ENCODE results near the gene VIT.

Gene VIT

GRCh38 chr2:36771671-36772070 lies 75.2 kb downstream of the VIT start:
- no peak for FAIRE-seq
- TF ChIP-seq POU2F2 (IDR thresholded peaks at IDR 0.05; ENCODE audit: low read depth, low read length) = no peak
- no peak for TF ChIP-seq SPI1 (IDR thresholded peaks at IDR 0.05; ENCODE audit: low read depth, low read length)
- TF ChIP-seq PAX5 (IDR thresholded peaks at IDR 0.05; ENCODE audit: insufficient read depth, low read length, severe bottlenecking) = no peak
- no peak for TF ChIP-seq POLR2A (IDR thresholded peaks at IDR 0.05; ENCODE audit: low read depth, low read length)
- no peak for TF ChIP-seq POLR2AphosphoS5 (IDR thresholded peaks at IDR 0.05; ENCODE audit: low read depth, low read length)
- TF ChIP-seq TAF1 (IDR thresholded peaks at IDR 0.05; ENCODE audit: low read depth, low read length) = no peak

GRCh38 chr2:36773947-36774346 lies 77.4 kb downstream of the VIT start:
- DNase-seq (ENCODE audit: insufficient read length, low spot score) (no peak), FAIRE-seq (no peak)
- no peak for TF ChIP-seq POLR2AphosphoS5 (IDR thresholded peaks at IDR 0.05; ENCODE audit: low read depth, low read length)
- no peak for TF ChIP-seq POU2F2 (IDR thresholded peaks at IDR 0.05; ENCODE audit: low read depth, low read length)
- TF ChIP-seq PAX5 (IDR thresholded peaks at IDR 0.05; ENCODE audit: insufficient read depth, low read length, severe bottlenecking) = no peak
- no peak for TF ChIP-seq SPI1 (IDR thresholded peaks at IDR 0.05; ENCODE audit: low read depth, low read length)
- no peak for TF ChIP-seq TAF1 (IDR thresholded peaks at IDR 0.05; ENCODE audit: low read depth, low read length)
- TF ChIP-seq POLR2A (IDR thresholded peaks at IDR 0.05; ENCODE audit: low read depth, low read length) = no peak

More at GRCh38 chr2:36771671-36772070, 75.2 kb downstream of the VIT start:
- DNase-seq (ENCODE audit: insufficient read length, low spot score) = no peak

DNA sequence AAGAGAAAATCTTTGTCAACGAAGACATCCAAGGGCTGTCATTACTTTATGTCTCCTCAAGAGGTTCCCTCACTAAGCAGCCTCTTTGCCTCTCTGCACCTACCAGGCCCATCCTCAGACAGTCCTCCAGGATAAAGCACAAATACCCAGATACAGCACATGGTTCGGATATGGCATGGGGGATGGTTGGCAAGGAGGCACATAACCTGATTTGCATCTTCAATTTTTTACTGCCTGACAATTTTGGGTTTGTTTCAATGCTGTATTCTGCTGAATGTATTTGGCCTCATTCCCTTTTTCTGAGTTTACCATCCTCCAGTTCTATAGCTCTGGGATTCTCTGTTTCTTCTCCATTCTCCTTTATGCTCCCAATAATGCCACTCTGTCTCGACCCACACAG lies 78.8 kb downstream of the VIT start:
- TF ChIP-seq POLR2A (IDR thresholded peaks at IDR 0.05; ENCODE audit: low read depth, low read length) = no peak
- TF ChIP-seq POU2F2 (IDR thresholded peaks at IDR 0.05; ENCODE audit: low read depth, low read length) = no peak
- no peak for TF ChIP-seq POLR2AphosphoS5 (IDR thresholded peaks at IDR 0.05; ENCODE audit: low read depth, low read length)
- TF ChIP-seq TAF1 (IDR thresholded peaks at IDR 0.05; ENCODE audit: low read depth, low read length) = no peak
- TF ChIP-seq SPI1 (IDR thresholded peaks at IDR 0.05; ENCODE audit: low read depth, low read length) = no peak
- TF ChIP-seq PAX5 (IDR thresholded peaks at IDR 0.05; ENCODE audit: insufficient read depth, low read length, severe bottlenecking) = no peak
- DNase-seq (ENCODE audit: insufficient read length, low spot score) (no peak), FAIRE-seq (no peak)

DNA sequence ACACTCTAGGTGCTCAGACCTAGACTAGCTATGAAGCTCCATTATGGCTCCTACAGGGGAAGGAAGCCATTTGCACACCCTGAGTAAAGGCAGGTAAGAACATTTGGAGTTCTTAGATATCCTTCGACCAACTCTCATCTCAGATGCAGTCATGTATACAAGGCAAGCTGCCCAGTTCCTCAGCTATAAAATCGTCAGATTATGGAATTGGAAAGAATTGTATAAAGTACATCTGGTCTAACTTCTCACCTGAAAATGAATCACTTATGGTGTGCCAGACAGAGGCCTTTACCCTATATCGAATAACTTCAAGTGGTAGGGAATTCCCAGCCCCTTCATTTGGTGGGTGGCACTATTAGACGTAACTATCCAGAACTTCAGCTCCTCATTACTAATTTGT lies 79.3 kb downstream of the VIT start:
- no peak for TF ChIP-seq POLR2AphosphoS5 (IDR thresholded peaks at IDR 0.05; ENCODE audit: low read depth, low read length)
- TF ChIP-seq SPI1 (IDR thresholded peaks at IDR 0.05; ENCODE audit: low read depth, low read length) = no peak
- no peak for TF ChIP-seq PAX5 (IDR thresholded peaks at IDR 0.05; ENCODE audit: insufficient read depth, low read length, severe bottlenecking)
- no peak for TF ChIP-seq POLR2A (IDR thresholded peaks at IDR 0.05; ENCODE audit: low read depth, low read length)
- TF ChIP-seq TAF1 (IDR thresholded peaks at IDR 0.05; ENCODE audit: low read depth, low read length) = no peak
- TF ChIP-seq POU2F2 (IDR thresholded peaks at IDR 0.05; ENCODE audit: low read depth, low read length) = no peak
- FAIRE-seq (no peak), DNase-seq (ENCODE audit: insufficient read length, low spot score) (no peak)

- FAIRE-seq = no peak
Measured at GRCh38 chr2:36777272-36777671, 80.8 kb downstream of the VIT start.

GRCh38 chr2:36777788-36778187 lies 81.3 kb downstream of the VIT start:
- DNase-seq (ENCODE audit: insufficient read length, low spot score) (no peak), FAIRE-seq (no peak)
- TF ChIP-seq POLR2A (IDR thresholded peaks at IDR 0.05; ENCODE audit: low read depth, low read length) = no peak
- no peak for TF ChIP-seq TAF1 (IDR thresholded peaks at IDR 0.05; ENCODE audit: low read depth, low read length)
- TF ChIP-seq PAX5 (IDR thresholded peaks at IDR 0.05; ENCODE audit: insufficient read depth, low read length, severe bottlenecking) = no peak
- TF ChIP-seq POU2F2 (IDR thresholded peaks at IDR 0.05; ENCODE audit: low read depth, low read length) = no peak
- no peak for TF ChIP-seq POLR2AphosphoS5 (IDR thresholded peaks at IDR 0.05; ENCODE audit: low read depth, low read length)
- no peak for TF ChIP-seq SPI1 (IDR thresholded peaks at IDR 0.05; ENCODE audit: low read depth, low read length)

More at GRCh38 chr2:36777272-36777671, 80.8 kb downstream of the VIT start:
- TF ChIP-seq POU2F2 (IDR thresholded peaks at IDR 0.05; ENCODE audit: low read depth, low read length) (no peak), TAF1 (IDR thresholded peaks at IDR 0.05; ENCODE audit: low read depth, low read length) (no peak), POLR2A (IDR thresholded peaks at IDR 0.05; ENCODE audit: low read depth, low read length) (no peak), SPI1 (IDR thresholded peaks at IDR 0.05; ENCODE audit: low read depth, low read length) (no peak), PAX5 (IDR thresholded peaks at IDR 0.05; ENCODE audit: insufficient read depth, low read length, severe bottlenecking) (no peak), POLR2AphosphoS5 (IDR thresholded peaks at IDR 0.05; ENCODE audit: low read depth, low read length) (no peak)
- no peak for DNase-seq (ENCODE audit: insufficient read length, low spot score)

DNA sequence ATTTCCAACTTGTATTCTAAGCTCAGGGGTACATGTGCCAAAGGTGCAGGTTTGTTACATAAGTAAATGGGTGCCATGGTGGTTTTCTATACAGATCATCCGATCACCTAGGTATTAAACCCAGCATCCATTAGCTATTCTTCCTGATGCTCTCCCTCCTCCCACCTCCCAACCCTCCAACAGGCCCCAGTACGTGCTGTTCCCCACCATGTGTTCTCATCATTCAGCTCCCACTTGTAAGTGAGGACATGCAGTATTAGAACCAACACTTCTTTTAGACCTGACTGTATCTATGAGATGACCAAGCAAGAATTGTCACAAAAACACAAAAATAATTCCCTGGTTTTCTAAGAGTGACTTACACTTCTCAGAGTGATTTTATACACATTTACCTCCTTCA lies 83.0 kb downstream of the VIT start:
- FAIRE-seq (no peak), DNase-seq (ENCODE audit: insufficient read length, low spot score) (no peak)
- TF ChIP-seq PAX5 (IDR thresholded peaks at IDR 0.05; ENCODE audit: insufficient read depth, low read length, severe bottlenecking) = no peak
- TF ChIP-seq POLR2A (IDR thresholded peaks at IDR 0.05; ENCODE audit: low read depth, low read length) = no peak
- TF ChIP-seq POLR2AphosphoS5 (IDR thresholded peaks at IDR 0.05; ENCODE audit: low read depth, low read length) = no peak
- TF ChIP-seq POU2F2 (IDR thresholded peaks at IDR 0.05; ENCODE audit: low read depth, low read length) = no peak

- DNase-seq (ENCODE audit: insufficient read length, low spot score) (peak; percentile 32), FAIRE-seq (peak; percentile 63)
- no peak for TF ChIP-seq POLR2A (IDR thresholded peaks at IDR 0.05; ENCODE audit: low read depth, low read length)
- TF ChIP-seq POU2F2 (IDR thresholded peaks at IDR 0.05; ENCODE audit: low read depth, low read length) = no peak
- TF ChIP-seq TAF1 (IDR thresholded peaks at IDR 0.05; ENCODE audit: low read depth, low read length) = no peak
- TF ChIP-seq PAX5 (IDR thresholded peaks at IDR 0.05; ENCODE audit: insufficient read depth, low read length, severe bottlenecking) = no peak
- no peak for TF ChIP-seq POLR2AphosphoS5 (IDR thresholded peaks at IDR 0.05; ENCODE audit: low read depth, low read length)
- TF ChIP-seq SPI1 (IDR thresholded peaks at IDR 0.05; ENCODE audit: low read depth, low read length) = no peak
Measured at GRCh38 chr2:36780231-36780839, 83.8 kb downstream of the VIT start.

DNA sequence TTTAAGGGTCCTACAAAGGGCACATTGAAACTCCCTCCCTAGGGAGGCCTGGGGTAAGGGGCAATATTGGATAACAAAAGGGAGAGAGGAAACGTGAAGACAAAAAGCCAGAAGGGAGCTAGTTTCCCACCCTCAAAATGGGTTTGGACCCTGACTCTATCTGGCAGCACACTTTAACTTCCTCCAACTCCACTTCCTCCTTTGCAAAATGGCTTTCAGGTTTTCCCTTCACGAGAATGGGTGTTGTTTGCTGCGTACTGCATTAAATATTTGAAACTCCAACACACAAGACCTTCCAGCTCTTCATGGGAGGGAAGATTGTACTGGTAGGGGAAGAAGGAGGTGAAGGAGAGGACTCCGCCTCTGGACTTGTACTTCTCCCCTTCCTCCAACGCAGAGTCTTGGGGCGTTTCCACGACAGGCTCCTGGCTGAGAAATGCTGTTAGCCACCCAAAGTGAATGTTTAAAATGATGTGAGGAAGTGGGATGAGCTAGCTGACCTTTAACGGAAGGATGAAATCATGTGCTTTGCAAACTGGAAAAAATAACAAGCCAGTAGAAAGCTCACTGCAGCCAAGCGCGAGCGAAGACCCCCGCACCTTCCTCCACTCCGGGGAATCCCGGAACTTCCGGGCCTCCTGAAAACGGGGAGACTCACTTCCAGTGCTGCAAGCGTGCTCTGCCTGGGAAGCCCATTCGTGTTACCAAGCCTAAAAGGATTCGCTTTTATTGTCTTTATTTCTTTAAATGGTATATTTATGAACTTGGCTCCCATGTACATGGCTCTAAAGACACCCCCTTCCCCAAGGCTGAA lies 85.6 kb downstream of the VIT start:
- TF ChIP-seq TAF1 (IDR thresholded peaks at IDR 0.05; ENCODE audit: low read depth, low read length) (no peak), SPI1 (IDR thresholded peaks at IDR 0.05; ENCODE audit: low read depth, low read length) (no peak), PAX5 (IDR thresholded peaks at IDR 0.05; ENCODE audit: insufficient read depth, low read length, severe bottlenecking) (no peak), POLR2A (IDR thresholded peaks at IDR 0.05; ENCODE audit: low read depth, low read length) (no peak), POLR2AphosphoS5 (IDR thresholded peaks at IDR 0.05; ENCODE audit: low read depth, low read length) (no peak)
- no peak for FAIRE-seq
- DNase-seq (ENCODE audit: insufficient read length, low spot score) = no peak

All from GM12891 (cell line).